Breast epithelium (tissue), 3 donors: ENCODE measurements around the gene UGT1A8.

Experiments
- POLR2A ChIP-seq: fragments of 450-650 bp; IDR thresholded peaks from one replicate; pipeline ENCODE4 v1.6.1; 2016; ENCODE audit warnings: antibody characterized with exemption, mild to moderate bottlenecking, moderate library complexity
- POLR2AphosphoS5 ChIP-seq, 3 donors: sonication (generic); formaldehyde crosslinking; IDR thresholded peaks; one replicate each; pipeline ENCODE4 v1.6.1; 2017; ENCODE audit warnings: antibody characterized with exemption in 3 of 3
- TF ChIP-seq, protein P1 (sequence below), 3 donors: fragments of 450-650 bp; IDR thresholded peaks; one replicate each; pipeline ENCODE4 v1.5.1; 2016 to 2017; ENCODE audit warnings: antibody characterized with exemption in 3 of 3, mild to moderate bottlenecking in 3 of 3, moderate library complexity in 3 of 3

DNA sequence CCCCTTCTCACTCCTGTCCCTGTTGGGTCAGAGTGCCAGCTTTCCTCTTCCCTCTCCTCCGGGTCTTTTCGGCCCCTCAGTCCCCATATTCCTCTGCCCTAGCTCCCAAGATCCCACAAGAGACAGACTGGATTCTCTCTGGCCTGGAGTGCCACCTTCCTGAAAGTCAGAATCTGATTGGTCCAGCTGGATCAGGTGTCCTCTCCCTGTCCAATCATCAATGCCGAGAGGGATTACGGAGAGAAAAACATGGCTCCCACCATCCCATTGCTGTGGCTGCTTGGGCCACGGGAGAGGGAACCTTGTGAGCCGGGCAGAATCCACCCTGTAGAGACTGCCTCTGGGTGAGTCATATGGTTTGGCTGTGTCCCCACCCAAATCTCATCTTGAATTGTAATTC is 158.0 kb downstream of the UGT1A8 start:
- TF ChIP-seq, protein P1, sequence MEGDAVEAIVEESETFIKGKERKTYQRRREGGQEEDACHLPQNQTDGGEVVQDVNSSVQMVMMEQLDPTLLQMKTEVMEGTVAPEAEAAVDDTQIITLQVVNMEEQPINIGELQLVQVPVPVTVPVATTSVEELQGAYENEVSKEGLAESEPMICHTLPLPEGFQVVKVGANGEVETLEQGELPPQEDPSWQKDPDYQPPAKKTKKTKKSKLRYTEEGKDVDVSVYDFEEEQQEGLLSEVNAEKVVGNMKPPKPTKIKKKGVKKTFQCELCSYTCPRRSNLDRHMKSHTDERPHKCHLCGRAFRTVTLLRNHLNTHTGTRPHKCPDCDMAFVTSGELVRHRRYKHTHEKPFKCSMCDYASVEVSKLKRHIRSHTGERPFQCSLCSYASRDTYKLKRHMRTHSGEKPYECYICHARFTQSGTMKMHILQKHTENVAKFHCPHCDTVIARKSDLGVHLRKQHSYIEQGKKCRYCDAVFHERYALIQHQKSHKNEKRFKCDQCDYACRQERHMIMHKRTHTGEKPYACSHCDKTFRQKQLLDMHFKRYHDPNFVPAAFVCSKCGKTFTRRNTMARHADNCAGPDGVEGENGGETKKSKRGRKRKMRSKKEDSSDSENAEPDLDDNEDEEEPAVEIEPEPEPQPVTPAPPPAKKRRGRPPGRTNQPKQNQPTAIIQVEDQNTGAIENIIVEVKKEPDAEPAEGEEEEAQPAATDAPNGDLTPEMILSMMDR (IDR thresholded peaks at IDR 0.05) = no peak
- TF ChIP-seq POLR2A (no peak), POLR2AphosphoS5 (IDR thresholded peaks at IDR 0.05) (no peak)
